ENCODE data around the gene KIFAP3.

Gene KIFAP3

GRCh38 chr1:169974067-169974466 lies 100.4 kb downstream of the KIFAP3 start:
- DNase-seq: no peak

- no peak for DNase-seq
Observed at GRCh38 chr1:169970114-169970513, 104.4 kb downstream of the KIFAP3 start.

GRCh38 chr1:169968174-169968573 lies 106.3 kb downstream of the KIFAP3 start:
- no peak for DNase-seq

- no peak for DNase-seq
Observed at GRCh38 chr1:169964206-169964605, 110.3 kb downstream of the KIFAP3 start.

- DNase-seq: no peak
Observed at GRCh38 chr1:169959686-169960085, 114.8 kb downstream of the KIFAP3 start.

GRCh38 chr1:169958987-169959386 lies 115.5 kb downstream of the KIFAP3 start:
- no peak for DNase-seq

- no peak for DNase-seq
Observed at GRCh38 chr1:169957884-169958283, 116.6 kb downstream of the KIFAP3 start.

GRCh38 chr1:169951108-169951507 lies 123.4 kb downstream of the KIFAP3 start:
- no peak for DNase-seq

GRCh38 chr1:169949139-169949538 lies 125.4 kb downstream of the KIFAP3 start:
- no peak for DNase-seq

- no peak for DNase-seq
Observed at GRCh38 chr1:169946206-169946605, 128.3 kb downstream of the KIFAP3 start.

GRCh38 chr1:169945181-169945580 lies 129.3 kb downstream of the KIFAP3 start:
- no peak for DNase-seq

- no peak for DNase-seq
Observed at GRCh38 chr1:169944621-169945020, 129.9 kb downstream of the KIFAP3 start.

- DNase-seq: no peak
Observed at GRCh38 chr1:169943963-169944526, 130.4 kb downstream of the KIFAP3 start.

GRCh38 chr1:169941982-169942830 lies 132.3 kb downstream of the KIFAP3 start:
- DNase-seq: no peak

- DNase-seq: no peak
Observed at GRCh38 chr1:169933984-169934725, 140.3 kb downstream of the KIFAP3 start.

- DNase-seq: no peak
Observed at GRCh38 chr1:169931795-169932231, 142.7 kb downstream of the KIFAP3 start.

GRCh38 chr1:169929210-169929526 lies 145.3 kb downstream of the KIFAP3 start:
- no peak for DNase-seq

- no peak for DNase-seq
Observed at GRCh38 chr1:169928438-169929209, 145.9 kb downstream of the KIFAP3 start.

- DNase-seq: no peak
Observed at GRCh38 chr1:169925505-169926482, 148.7 kb downstream of the KIFAP3 start.

GRCh38 chr1:169924829-169925228 lies 149.7 kb downstream of the KIFAP3 start:
- DNase-seq: no peak

- no peak for DNase-seq
Observed at GRCh38 chr1:169924063-169924462, 150.4 kb downstream of the KIFAP3 start.

- DNase-seq: no peak
Observed at GRCh38 chr1:169921080-169921479, 153.4 kb downstream of the KIFAP3 start.

Measured in stimulated activated CD4-positive, alpha-beta T cell treated with anti-CD3 and anti-CD28 coated beads, Interleukin-4, amount 100 ng/mL, for 1 hour (primary cell).